Activated CD4-positive, CD25-positive, alpha-beta regulatory T cell (primary cell): ENCODE results near the gene EPO.
"Not testable (repeated sequence)": the region's sequence is repeated elsewhere in the genome, so short reads cannot be mapped to it uniquely, and the experiment has no call there.

Source experiments
- DNase-seq, 4 experiments: peaks; one replicate each; lab custom pipeline; 2025; lab: John Stamatoyannopoulos, UW

EPO gene

DNA sequence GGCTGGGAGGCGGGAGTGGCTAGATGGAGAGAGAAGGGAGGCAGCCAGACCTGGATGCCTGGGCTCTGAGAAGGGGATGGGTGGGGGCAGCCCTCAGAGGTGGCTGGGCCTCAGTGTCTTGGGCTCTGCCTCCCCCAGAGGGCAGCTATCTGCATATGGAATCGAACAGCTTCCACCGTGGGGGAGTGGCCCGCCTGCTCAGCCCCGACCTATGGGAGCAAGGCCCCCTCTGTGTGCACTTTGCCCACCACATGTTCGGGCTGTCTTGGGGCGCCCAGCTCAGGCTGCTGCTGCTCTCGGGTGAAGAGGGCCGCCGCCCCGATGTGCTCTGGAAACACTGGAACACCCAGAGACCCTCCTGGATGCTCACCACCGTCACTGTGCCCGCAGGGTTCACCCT, 16.4 kb downstream of the EPO start:
- no peak for DNase-seq

DNA sequence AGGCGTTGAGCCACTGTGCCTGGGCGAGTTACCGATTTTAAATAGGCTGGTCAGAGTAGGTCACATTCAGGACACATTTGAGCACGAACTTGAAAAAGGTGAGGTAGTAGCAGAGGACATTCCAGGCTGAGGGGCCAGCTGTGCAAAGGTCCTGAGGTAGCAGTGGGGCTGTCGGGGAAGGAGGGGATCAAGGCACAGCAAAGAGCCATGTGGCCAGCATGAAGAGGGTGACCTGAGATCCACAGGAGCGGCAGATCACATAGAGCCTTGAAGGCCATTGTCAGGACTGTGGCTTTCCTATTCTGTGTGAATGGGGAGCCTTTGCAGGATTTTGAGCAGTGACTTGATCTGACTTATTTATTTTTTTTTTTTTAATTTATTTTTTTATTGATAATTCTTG, 19.7 kb downstream of the EPO start:
- DNase-seq, result no peak

DNA sequence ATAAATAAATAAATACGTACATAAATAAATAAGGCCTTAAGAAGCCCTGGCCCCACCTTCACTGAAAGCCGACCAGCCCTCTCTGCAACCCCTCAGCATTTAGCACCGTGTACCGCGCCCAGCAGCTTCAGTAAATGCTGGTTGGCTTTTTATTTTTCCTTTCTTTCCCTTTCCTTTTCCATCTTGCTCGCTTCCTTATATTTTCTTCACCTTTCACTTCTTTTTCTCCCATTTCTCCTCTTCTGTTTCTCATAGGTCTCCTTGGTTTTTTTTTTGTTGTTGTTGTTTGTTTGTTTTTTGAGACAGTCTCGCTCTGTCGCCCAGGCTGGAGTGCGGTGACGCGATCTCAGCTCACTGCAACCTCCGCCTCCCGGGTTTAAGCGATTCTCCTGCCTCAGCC, 24.3 kb downstream of the EPO start:
- DNase-seq, result no peak

DNA sequence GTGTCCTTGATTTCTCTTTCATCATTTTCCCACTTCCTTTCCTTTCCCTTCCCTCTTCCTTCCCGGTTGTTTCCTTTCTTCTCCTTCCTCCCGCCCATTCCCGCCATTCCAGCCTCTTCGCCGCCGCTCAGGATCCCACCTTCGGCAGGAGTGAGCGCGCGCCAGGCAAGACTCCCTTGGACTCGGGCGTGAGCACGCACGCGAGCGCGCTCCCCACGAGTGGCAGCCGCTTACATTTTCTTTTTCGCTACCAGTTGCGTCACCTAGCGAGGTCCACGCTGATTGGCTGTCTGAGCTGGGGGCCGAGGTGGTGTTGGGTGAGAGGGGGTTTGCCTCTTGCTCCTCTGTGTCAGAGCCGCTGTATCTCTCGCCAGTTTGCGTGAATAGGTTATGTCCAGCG, 24.9 kb downstream of the EPO start:
- no peak for DNase-seq

DNA sequence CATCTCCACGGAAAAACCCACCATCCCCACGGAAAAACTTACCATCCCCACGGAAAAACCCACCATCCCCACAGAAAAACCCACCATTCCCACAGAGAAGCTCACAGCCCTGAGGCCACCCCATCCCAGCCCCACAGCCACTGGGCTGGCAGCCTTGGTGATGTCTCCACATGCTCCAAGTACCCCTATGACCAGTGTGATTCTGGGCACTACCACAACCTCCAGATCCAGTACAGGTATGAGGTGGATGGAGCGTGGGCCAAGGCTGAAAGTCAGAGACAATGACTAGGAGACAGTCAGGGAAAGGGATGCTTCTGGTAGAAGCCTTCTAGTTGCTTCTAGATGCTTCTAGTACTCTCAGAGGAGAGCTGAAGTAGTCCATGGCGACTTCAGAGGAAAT, 32.7 kb downstream of the EPO start:
- no peak for DNase-seq

DNA sequence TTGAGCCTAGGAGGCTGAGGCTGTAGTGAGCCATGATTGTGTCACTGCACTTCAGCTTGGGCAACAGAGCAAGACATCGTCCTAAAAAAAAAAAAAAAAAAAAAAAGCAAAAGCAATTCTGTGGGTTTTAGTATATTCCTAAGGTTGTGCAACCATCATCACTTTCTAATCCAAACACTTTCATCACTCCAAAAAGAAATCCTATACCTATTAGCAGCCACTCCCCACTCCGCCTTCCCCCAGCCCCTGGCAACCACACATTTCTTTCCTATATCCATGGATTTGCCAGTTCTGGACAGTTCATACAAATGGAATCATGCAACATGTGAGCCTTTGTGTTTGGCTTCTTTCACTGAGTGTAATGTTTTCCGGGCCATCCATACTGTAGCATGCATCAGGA, 33.5 kb downstream of the EPO start:
- no peak for DNase-seq

DNA sequence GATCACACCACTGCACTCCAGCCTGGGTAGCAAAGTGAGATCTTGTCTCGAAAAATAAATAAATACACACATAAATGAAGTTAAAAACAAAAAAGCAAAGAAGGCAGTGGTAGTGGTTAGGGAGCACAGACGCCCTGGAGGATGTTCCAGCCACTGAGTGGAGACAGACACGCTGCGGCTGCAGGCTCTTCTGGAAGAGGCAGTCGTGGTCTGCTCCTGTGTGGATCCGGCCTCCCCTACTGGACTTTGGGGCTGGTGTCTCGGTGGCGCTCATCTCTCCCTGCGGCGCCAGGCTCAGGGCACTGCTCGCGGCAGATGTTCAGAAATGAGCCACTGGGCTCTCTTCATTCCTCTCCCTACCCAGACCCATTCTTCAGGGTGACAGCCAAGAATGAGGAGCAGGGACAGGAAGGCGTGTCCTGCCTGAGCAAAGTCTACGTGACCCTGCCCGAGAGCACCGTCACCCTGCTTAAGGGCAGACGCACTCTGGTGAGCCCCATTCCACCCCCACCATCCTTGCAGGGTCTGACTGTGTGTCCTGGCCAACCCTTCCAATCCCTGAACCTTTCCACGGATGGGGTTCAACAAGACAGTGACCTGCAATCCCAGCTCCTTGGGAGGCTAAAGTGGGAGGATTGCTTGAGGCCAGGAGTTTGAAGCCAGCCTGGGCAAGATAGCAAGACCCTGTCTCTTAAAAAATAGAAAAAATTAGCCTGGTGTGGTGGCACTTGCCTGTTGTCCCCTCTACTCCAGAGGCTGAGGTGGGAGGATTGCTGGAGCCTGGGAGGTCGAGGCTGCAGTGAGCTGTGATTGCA, 39.3 kb downstream of the EPO start:
- DNase-seq, result no peak

DNA sequence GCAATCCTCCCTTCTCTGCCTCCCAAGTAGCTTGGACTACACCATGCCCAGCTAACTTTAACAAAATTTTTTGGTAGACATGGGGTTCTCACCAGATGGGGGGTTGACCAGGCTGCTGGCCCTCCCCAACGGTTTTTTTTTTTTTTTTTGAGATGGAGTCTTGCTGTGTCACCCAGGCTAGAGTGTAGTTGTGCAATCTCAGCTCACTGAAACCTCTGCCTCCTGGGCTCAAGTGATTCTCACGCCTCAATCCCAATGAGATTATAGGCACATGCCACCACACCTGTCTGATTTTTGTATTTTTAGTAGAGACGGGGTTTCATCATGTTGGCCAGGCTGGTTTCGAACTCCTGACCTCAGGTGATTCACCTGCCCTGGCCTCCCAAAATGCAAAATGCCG, 42.6 kb downstream of the EPO start:
- DNase-seq, result not testable (repeated sequence)

DNA sequence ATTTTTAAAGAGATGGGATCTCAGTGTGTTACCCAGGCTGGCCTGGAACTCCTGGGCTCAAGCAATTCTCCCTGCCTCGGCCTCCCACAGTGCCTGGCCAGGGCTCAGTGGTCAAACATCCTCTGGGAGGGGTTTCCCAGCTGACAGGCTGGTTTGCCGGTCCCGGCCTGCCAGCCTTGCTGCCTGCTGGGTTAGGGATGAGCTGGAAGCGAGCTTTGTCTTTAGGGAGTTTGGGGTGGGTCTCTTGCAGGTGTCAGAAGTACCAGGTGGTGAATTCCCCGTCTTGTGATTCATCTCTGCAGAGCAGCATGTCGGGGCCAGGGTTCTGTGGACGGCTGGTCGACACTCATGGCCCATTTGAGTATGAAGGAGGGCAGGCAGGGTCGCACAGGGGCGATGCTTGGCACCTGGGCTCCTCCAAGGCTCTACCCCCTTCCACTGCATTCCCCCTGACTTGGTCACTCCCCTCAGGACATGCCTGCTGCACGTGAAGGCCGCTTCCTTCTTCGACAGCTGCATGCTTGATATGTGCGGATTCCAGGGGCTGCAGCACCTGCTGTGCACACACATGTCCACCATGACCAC, 43.4 kb downstream of the EPO start:
- DNase-seq, result no peak

DNA sequence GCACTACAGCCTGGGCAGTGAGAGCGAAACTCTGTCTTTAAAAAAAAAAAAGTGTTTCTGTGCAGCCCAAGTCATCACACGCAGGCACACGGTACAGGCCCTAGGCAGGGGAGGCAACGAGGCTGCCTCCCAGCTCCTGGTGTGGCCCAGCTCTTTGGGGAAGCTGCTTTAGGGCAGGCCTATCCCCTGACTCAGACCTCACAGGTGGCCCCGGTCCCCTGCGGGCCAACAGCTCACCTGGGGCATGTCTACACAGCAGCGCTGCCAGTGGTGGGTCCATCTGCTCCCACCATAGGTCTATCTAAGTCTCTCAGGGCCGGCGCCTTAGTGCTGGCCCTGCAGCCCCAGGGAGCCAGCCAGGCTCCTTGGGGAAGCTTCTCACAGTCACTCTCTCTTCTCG, 44.6 kb downstream of the EPO start:
- no peak for DNase-seq

DNA sequence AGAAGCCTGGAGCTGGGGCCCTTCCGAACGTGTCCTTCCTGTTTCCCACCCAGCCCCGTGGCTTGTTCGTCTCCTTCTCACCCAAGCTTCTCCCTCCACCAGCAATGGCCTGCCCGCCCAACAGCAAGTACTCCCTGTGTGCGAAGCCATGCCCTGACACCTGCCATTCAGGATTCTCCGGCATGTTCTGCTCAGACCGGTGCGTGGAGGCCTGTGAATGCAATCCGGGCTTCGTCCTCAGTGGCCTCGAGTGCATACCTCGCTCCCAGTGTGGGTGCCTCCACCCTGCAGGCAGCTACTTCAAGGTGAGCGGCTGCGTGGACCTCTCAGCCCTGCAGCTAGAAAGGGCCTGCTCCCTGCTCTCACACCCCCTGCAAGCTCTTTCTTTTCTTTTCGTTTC, 45.0 kb downstream of the EPO start:
- DNase-seq, result no peak

DNA sequence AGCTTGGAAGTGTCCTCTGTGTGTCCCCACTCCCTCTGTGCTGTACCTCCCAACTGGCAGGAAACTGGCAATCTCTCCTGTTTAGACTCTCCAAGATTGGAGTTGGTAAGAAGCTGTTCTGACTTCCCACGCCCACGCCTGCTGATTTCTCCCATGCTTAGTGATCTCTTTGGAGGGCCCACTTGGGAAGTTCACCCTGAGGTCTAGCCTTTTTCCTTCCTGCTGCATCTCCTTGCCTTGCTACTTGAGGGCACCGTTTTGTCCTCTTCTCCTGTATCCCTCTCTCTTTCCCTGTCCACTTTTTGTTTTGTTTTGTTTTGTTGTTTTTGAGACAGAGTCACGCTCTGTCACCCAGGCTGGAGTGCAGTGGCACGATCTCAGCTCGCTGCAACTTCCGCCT, 48.5 kb downstream of the EPO start:
- DNase-seq, result no peak
